ENCODE results near the gene GPR82.

GRCh38 chrX:41708486-41708885 lies 15.5 kb upstream of the GPR82 start:
- TF ChIP-seq CTCF (IDR thresholded peaks at IDR 0.05) = no peak
- TF ChIP-seq POLR2A (IDR thresholded peaks at IDR 0.05) = no peak

Data from ovary (tissue), 3 donors.